ENCODE data around the gene ATP5F1E. TPM values are rescaled to one million over a fixed set of nuclear protein-coding genes. Genes with fewer than 3 reads are reported as not detected.

Gene ATP5F1E
- total and polyA plus RNA-seq, 9 of the 15 experiments (the other 6 are each of a cell fraction or from before 2014, with no cell fraction given): 60.3 to 162 (median 113) TPM

GRCh38 chr20:59010995-59011873, 20.9 kb downstream of the ATP5F1E start (continued):
- TF ChIP-seq NFATC3 (IDR thresholded peaks at IDR 0.05): no peak
- no peak for TF ChIP-seq DLX4 (CRISPR knock-in tag; IDR thresholded peaks at IDR 0.05)
- no peak for TF ChIP-seq GTF2B (IDR thresholded peaks at IDR 0.05; ENCODE audit: extremely low read depth, insufficient read length)
- TF ChIP-seq PML (IDR thresholded peaks at IDR 0.05; ENCODE audit: low read length): peak; percentile 45; the same call in 1 of the 2 replicates
- no peak for TF ChIP-seq MYBL2 (IDR thresholded peaks at IDR 0.05; ENCODE audit: low read depth)
- no peak for TF ChIP-seq MYBL2 (CRISPR knock-in tag; IDR thresholded peaks at IDR 0.05; ENCODE audit: borderline replicate concordance)
- TF ChIP-seq ZNF780A (CRISPR knock-in tag; IDR thresholded peaks at IDR 0.05): no peak
- no peak for TF ChIP-seq ZNF511 (CRISPR knock-in tag; IDR thresholded peaks at IDR 0.05)
- no peak for TF ChIP-seq SAFB (IDR thresholded peaks at IDR 0.05; ENCODE audit: borderline replicate concordance, low read depth, low read length)
- TF ChIP-seq THRB (CRISPR knock-in tag; conservative IDR thresholded peaks at IDR 0.05): no peak
- no peak for TF ChIP-seq ELK3 (CRISPR knock-in tag; IDR thresholded peaks at IDR 0.05)
- TF ChIP-seq KDM5B (IDR thresholded peaks at IDR 0.05; ENCODE audit: insufficient replicate concordance, low read depth, low read length): no peak
- TF ChIP-seq DACH1 (IDR thresholded peaks at IDR 0.05; ENCODE audit: partially characterized antibody): no peak
- TF ChIP-seq ATF6 (CRISPR knock-in tag; IDR thresholded peaks at IDR 0.05): no peak
- peak; percentile 51; the same call in 1 of the 2 replicates for TF ChIP-seq CBFA2T2 (conservative IDR thresholded peaks at IDR 0.05)
- no peak for TF ChIP-seq MCM5 (IDR thresholded peaks at IDR 0.05; ENCODE audit: low read depth)
- no peak for TF ChIP-seq KHSRP (IDR thresholded peaks at IDR 0.05)
- no peak for TF ChIP-seq SRSF9 (IDR thresholded peaks at IDR 0.05; ENCODE audit: borderline replicate concordance, low read depth, low read length)
- TF ChIP-seq RFX1 (IDR thresholded peaks at IDR 0.05): no peak
- TF ChIP-seq ZNF282 (CRISPR knock-in tag; IDR thresholded peaks at IDR 0.05): no peak
- TF ChIP-seq MEIS2 (IDR thresholded peaks at IDR 0.05; ENCODE audit: partially characterized antibody): no peak
- peak; percentile 46; the same call in 1 of the 2 replicates for TF ChIP-seq POLR2A (conservative IDR thresholded peaks at IDR 0.05)
- TF ChIP-seq MEF2A (IDR thresholded peaks at IDR 0.05; ENCODE audit: control insufficient read depth, low read depth, low read length): no peak; the same call in 1 of the 2 replicates
- no peak for TF ChIP-seq PHB2 (IDR thresholded peaks at IDR 0.05; ENCODE audit: low read depth)
